H9 (cell line): Measurements from ENCODE around the gene NAMPT. TPM values are rescaled to one million over a fixed set of nuclear protein-coding genes. Genes with fewer than 3 reads are reported as not detected.

Experiments used
- DNase-seq: peaks from one replicate; pipeline ENCODE4 v3.0.0-alpha.2; 2017
- H2AFZ ChIP-seq: one replicate; pipeline ENCODE4 v1.6.1; 2013; ENCODE audit warnings: mild to moderate bottlenecking, low read length, control low read depth, moderate library complexity
- H2AK5ac ChIP-seq: 2 replicates; pipeline ENCODE4 v1.6.1; 2013; ENCODE audit warnings: low read length, control low read depth, mixed read lengths; ENCODE audit not compliant: insufficient read length
- H2BK120ac ChIP-seq: one replicate; pipeline ENCODE4 v1.6.1; 2013; ENCODE audit warnings: low read depth, mild to moderate bottlenecking, low read length, control low read depth, inconsistent platforms; ENCODE audit not compliant: poor library complexity, severe bottlenecking
- H2BK12ac ChIP-seq: 2 replicates; pipeline ENCODE4 v1.6.1; 2013; ENCODE audit warnings: low read length, control low read depth, mixed read lengths, low read depth; ENCODE audit not compliant: insufficient read length
- H2BK15ac ChIP-seq: 2 replicates; pipeline ENCODE4 v1.6.1; 2013; ENCODE audit warnings: low read depth, low read length, control low read depth
- H2BK20ac ChIP-seq: one replicate; pipeline ENCODE4 v1.6.1; 2013; ENCODE audit warnings: low read depth, mild to moderate bottlenecking, low read length, control low read depth, inconsistent platforms; ENCODE audit not compliant: poor library complexity, severe bottlenecking
- H2BK5ac ChIP-seq: 2 replicates; pipeline ENCODE4 v1.6.1; 2013; ENCODE audit warnings: low read length, control low read depth, mixed read lengths; ENCODE audit not compliant: insufficient read length
- H3K14ac ChIP-seq: 2 replicates; pipeline ENCODE4 v1.6.1; 2013; ENCODE audit warnings: low read length, control low read depth; ENCODE audit not compliant: insufficient read depth
- H3K18ac ChIP-seq: 2 replicates; pipeline ENCODE4 v1.6.1; 2013; ENCODE audit warnings: low read depth, mild to moderate bottlenecking, mixed read lengths, low read length, control low read depth; ENCODE audit not compliant: insufficient read length
- H3K23ac ChIP-seq: 2 replicates; pipeline ENCODE4 v1.6.1; 2013; ENCODE audit warnings: low read length, control low read depth, mixed read lengths, low read depth; ENCODE audit not compliant: insufficient read length
- H3K23me2 ChIP-seq: 2 replicates; pipeline ENCODE4 v1.6.1; 2013; ENCODE audit warnings: low read depth, mild to moderate bottlenecking, mixed read lengths, low read length, control low read depth; ENCODE audit not compliant: insufficient read length, poor library complexity, severe bottlenecking
- H3K27ac ChIP-seq: 2 replicates; pipeline ENCODE4 v1.5.1; 2013; ENCODE audit warnings: low read length, control low read depth, mixed read lengths, low read depth; ENCODE audit not compliant: insufficient read length
- H3K27me3 ChIP-seq: 2 replicates; pipeline ENCODE4 v1.6.1; 2013; ENCODE audit warnings: low read length, control low read depth, inconsistent platforms; ENCODE audit not compliant: insufficient read depth
- H3K4ac ChIP-seq: 2 replicates; pipeline ENCODE4 v1.6.1; 2013; ENCODE audit warnings: low read depth, mild to moderate bottlenecking, control low read depth, inconsistent platforms, low read length, moderate library complexity
- H3K4me1 ChIP-seq: 2 replicates; pipeline ENCODE4 v1.6.1; 2013; ENCODE audit warnings: low read length, control low read depth, inconsistent platforms; ENCODE audit not compliant: insufficient read depth
- H3K4me2 ChIP-seq: 2 replicates; pipeline ENCODE4 v1.6.1; 2013; ENCODE audit warnings: low read length, control low read depth, mixed read lengths; ENCODE audit not compliant: insufficient read length, insufficient read depth
- H3K56ac ChIP-seq: 2 replicates; pipeline ENCODE4 v1.6.1; 2013; ENCODE audit warnings: low read depth, mild to moderate bottlenecking, mixed read lengths, low read length, control low read depth; ENCODE audit not compliant: insufficient read length
- H3K79me1 ChIP-seq: 2 replicates; pipeline ENCODE4 v1.6.1; 2013; ENCODE audit warnings: low read depth, mild to moderate bottlenecking, moderate library complexity, low read length, control low read depth, inconsistent platforms; ENCODE audit not compliant: insufficient read depth, poor library complexity, severe bottlenecking
- H3K79me2 ChIP-seq: 2 replicates; pipeline ENCODE4 v1.6.1; 2013; ENCODE audit warnings: low read length, control low read depth, inconsistent platforms; ENCODE audit not compliant: insufficient read depth
- H3K9ac ChIP-seq: 2 replicates; pipeline ENCODE4 v1.6.1; 2013; ENCODE audit warnings: low read length, control low read depth, mixed read lengths; ENCODE audit not compliant: insufficient read length; ENCODE audit errors: extremely low read depth
- H3K9me3 ChIP-seq: one replicate; pipeline ENCODE4 v1.6.1; 2013; ENCODE audit warnings: low read depth, low read length, inconsistent platforms; ENCODE audit not compliant: control insufficient read depth
- H3T11ph ChIP-seq: one replicate; pipeline ENCODE4 v1.6.1; 2013; ENCODE audit warnings: mild to moderate bottlenecking, low read length, control low read depth, inconsistent platforms
- H4K20me1 ChIP-seq: one replicate; pipeline ENCODE4 v1.6.1; 2013; ENCODE audit not compliant: control insufficient read depth, insufficient read length, insufficient read depth
- H4K5ac ChIP-seq: 2 replicates; pipeline ENCODE4 v1.6.1; 2013; ENCODE audit warnings: low read depth, mild to moderate bottlenecking, mixed read lengths, low read length, control low read depth; ENCODE audit not compliant: insufficient read length
- H4K8ac ChIP-seq: replicated peaks from 2 replicates; pipeline ENCODE4 v1.6.1; 2013; ENCODE audit warnings: low read length, control low read depth, mixed read lengths, low read depth; ENCODE audit not compliant: insufficient read length
- H4K91ac ChIP-seq: 2 replicates; pipeline ENCODE4 v1.6.1; 2013; ENCODE audit warnings: low read depth, mild to moderate bottlenecking, moderate library complexity, mixed read lengths, low read length, control low read depth; ENCODE audit not compliant: insufficient read length
- H3K27ac Mint-ChIP-seq, 3 experiments: 2 replicates in 2 of 3; 3 replicates in 1 of 3; pipeline ENCODE4 v1.8.0; 2020 to 2021; ENCODE audit warnings: mixed read lengths in 3 of 3, mild to moderate bottlenecking in 1 of 3, moderate library complexity in 1 of 3
- H3K27me3 Mint-ChIP-seq: 2 replicates; pipeline ENCODE4 v1.8.0; 2021; ENCODE audit warnings: low read depth, mild to moderate bottlenecking, moderate library complexity, mixed read lengths
- H3K36me3 Mint-ChIP-seq, 3 experiments: 2 replicates in 2 of 3; 3 replicates in 1 of 3; pipeline ENCODE4 v1.8.0; 2020 to 2021; ENCODE audit warnings: low read depth in 3 of 3, mixed read lengths in 3 of 3; ENCODE audit not compliant: insufficient read depth in 1 of 3
- H3K4me1 Mint-ChIP-seq, 2 experiments: 2 replicates each; pipeline ENCODE4 v1.8.0; 2020; ENCODE audit warnings: mixed read lengths in 2 of 2
- H3K4me3 Mint-ChIP-seq, 2 experiments: 2 replicates in 1 of 2; 3 replicates in 1 of 2; pipeline ENCODE4 v1.8.0; 2020 to 2021; ENCODE audit warnings: mild to moderate bottlenecking in 2 of 2, mixed read lengths in 2 of 2, moderate library complexity in 1 of 2
- H3K9me3 Mint-ChIP-seq, 2 experiments: 2 replicates in 1 of 2; 3 replicates in 1 of 2; pipeline ENCODE4 v1.8.0; 2020; ENCODE audit warnings: mild to moderate bottlenecking in 2 of 2, mixed read lengths in 2 of 2, moderate library complexity in 1 of 2
- CTCF ChIP-seq: fragments of 200-600 bp; sonication (generic); conservative IDR thresholded peaks from 3 replicates; pipeline ENCODE4 v1.8.0; 2021; ENCODE audit warnings: antibody characterized with exemption, mild to moderate bottlenecking
- WGBS: extraction: QIAGEN DNeasy Blood & Tissue Kit; methylation state at CpG from one replicate; pipeline ENCODE4 v1.1.7; 2013; ENCODE audit warnings: missing lambda C conversion rate, low lambda C conversion rate, mixed read lengths; ENCODE audit not compliant: insufficient read length; ENCODE audit errors: extremely low coverage; 5-methylcytosine and 5-hydroxymethylcytosine counted together
- total RNA-seq: library from RNA; stranded (reverse); gene quantifications from 2 replicates; pipeline ENCODE4 v1.2.1, GENCODE V29; 2021

NAMPT gene
- total RNA-seq, 1 experiment from 2014 or later, result 83.5 TPM

- H3K4ac ChIP-seq, result no peak overlapping the region
- WGBS, result no CpG with 5 or more reads among the region's 5 CpGs
- H4K5ac ChIP-seq, result no peak overlapping the region
- DNase-seq, result no peak
- H3K27me3 ChIP-seq, result no peaks in the 10 kb centered on the region
- Mint-ChIP-seq H3K27me3 (no peaks in the 10 kb centered on the region; the same call in 1 of the 2 replicates), H3K4me3 (no peak overlapping the region), H3K9me3 (peaks cover under 1% of the 10 kb centered on the region in 2 experiments; a peak in 2 of 5 replicates), H3K27ac (no peak overlapping the region), H3K36me3 (0 out of 7 replicates have a peak, but pooled peaks cover 0 to under 1% (median 0%) of the 10 kb centered on the region in 3 experiments), H3K4me1 (no peaks in the 10 kb centered on the region)
- H3K4me2 ChIP-seq, result no peak overlapping the region
- no peak overlapping the region for H2BK15ac ChIP-seq
- no peak overlapping the region for H2BK120ac ChIP-seq
- H3K14ac ChIP-seq, result no peak overlapping the region
- H3T11ph ChIP-seq, result no peak overlapping the region
- no peaks in the 10 kb centered on the region for H3K79me1 ChIP-seq
- no peak overlapping the region for H2BK20ac ChIP-seq
- no peak overlapping the region for H3K23ac ChIP-seq
- no peak overlapping the region for H2AK5ac ChIP-seq
- no peak for TF ChIP-seq CTCF
- no peak overlapping the region for H3K56ac ChIP-seq
- H3K27ac ChIP-seq, result no peak overlapping the region
- no peak overlapping the region for H3K9ac ChIP-seq
- H4K91ac ChIP-seq, result no peak overlapping the region
- no peak overlapping the region for H2BK5ac ChIP-seq
- H3K9me3 ChIP-seq, result no peaks in the 10 kb centered on the region
- H3K4me1 ChIP-seq, result no peaks in the 10 kb centered on the region
- no peaks in the 10 kb centered on the region for H3K79me2 ChIP-seq
- no peaks in the 10 kb centered on the region for H4K20me1 ChIP-seq
- H3K18ac ChIP-seq, result no peak overlapping the region
- H2BK12ac ChIP-seq, result no peak overlapping the region
- no peak overlapping the region for H4K8ac ChIP-seq
- H3K23me2 ChIP-seq, result no peaks in the 10 kb centered on the region
- no peak overlapping the region for H2AFZ ChIP-seq
Observed at GRCh38 chr7:106238830-106239229, 46.0 kb downstream of the NAMPT start.
